HG03159 (cell line): Measurements from ENCODE around the gene RFT1.
"Not testable (repeated sequence)": the region's sequence is repeated elsewhere in the genome, so short reads cannot be mapped to it uniquely, and the experiment has no call there.

ENCODE experiments used
- ATAC-seq: cut with Tn5 transposase; IDR thresholded peaks from one replicate; pipeline ENCODE4 v1.9.1; 2021; ENCODE audit warnings: mild to moderate bottlenecking, moderate library complexity; ENCODE audit not compliant: unreplicated experiment

Gene RFT1

GRCh38 chr3:53072653-53073552, 57.3 kb downstream of the RFT1 start:
- peak; percentile 86 for ATAC-seq

- no peak for ATAC-seq
Observed at GRCh38 chr3:53071882-53072431, 58.3 kb downstream of the RFT1 start.

- no peak for ATAC-seq
Observed at GRCh38 chr3:53069422-53070068, 60.7 kb downstream of the RFT1 start.

DNA sequence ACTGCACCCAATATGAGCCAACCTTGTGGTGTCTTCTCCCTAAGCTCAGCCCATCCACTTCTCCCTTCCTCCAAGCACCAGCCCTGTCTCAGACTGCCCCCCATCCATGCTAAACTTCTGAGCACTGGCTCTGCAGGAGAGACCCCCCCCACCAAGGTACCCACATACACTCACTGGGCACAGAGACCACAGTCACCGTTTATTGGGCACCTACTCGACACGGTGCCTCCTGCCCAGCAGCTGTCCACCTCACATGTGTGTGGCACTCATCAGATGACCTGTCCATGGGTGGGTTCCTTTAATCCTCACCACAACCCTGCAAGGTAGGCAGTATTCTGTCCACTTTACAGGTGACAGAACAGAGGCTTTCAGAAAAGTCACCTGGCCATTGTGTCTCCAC, 62.1 kb downstream of the RFT1 start:
- ATAC-seq = no peak

- ATAC-seq = no peak
Observed at GRCh38 chr3:53067567-53067966, 62.7 kb downstream of the RFT1 start.

- ATAC-seq = no peak
Observed at GRCh38 chr3:53065841-53066480, 64.3 kb downstream of the RFT1 start.

GRCh38 chr3:53062905-53063304, 67.3 kb downstream of the RFT1 start:
- no peak for ATAC-seq

- no peak for ATAC-seq
Observed at GRCh38 chr3:53056442-53056841, 73.8 kb downstream of the RFT1 start.

- not testable (repeated sequence) for ATAC-seq
Observed at GRCh38 chr3:53054233-53054632, 76.0 kb downstream of the RFT1 start.

DNA sequence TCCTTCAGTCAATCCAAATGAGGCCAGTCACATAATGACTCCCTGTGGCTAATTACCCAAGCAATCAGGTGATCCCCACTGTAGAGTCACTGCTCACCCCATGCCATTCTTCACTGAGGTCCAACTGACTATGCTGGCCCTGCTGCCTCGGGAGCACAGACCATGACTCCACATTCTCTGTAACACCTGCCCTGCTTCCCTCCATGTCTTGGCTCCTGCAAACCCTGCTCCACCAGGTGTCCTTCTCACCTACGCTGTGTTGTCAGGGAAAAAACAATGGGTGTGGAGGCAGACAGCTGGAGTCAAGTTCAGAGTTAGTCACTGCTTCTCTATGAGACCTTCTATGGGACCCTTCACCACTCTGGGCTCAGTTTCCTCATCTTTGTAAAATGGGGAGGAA, 78.3 kb downstream of the RFT1 start:
- ATAC-seq = no peak

DNA sequence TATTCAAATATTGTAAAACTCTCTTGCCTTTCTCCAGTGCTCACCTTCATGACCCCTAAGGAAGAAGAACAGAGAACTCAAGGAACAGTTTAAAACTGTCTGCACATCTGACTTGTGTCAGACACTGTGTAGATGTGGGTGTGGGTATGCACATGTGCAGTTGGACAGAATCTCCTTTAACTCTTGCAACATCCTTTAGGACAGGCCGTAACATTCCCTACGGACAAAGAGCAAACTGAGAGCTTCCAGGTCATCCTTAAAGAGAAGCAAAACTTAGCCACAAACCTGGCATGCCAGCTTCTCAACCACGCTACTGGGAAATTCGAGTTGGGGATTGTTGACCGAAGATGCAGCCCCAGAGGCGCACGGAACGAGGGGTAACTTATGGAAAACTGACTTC, 80.2 kb downstream of the RFT1 start:
- ATAC-seq = no peak

- peak; percentile 31 for ATAC-seq
Observed at GRCh38 chr3:53046171-53047170, 83.8 kb downstream of the RFT1 start.

GRCh38 chr3:53045518-53046170, 84.6 kb downstream of the RFT1 start, which contains the start of gene SFMBT1:
Gene SFMBT1, minus strand, starts transcription at chr3:53046073. Its CDS starts 76,945 bp downstream, at chr3:52969128.
- ATAC-seq = peak; percentile 48

DNA sequence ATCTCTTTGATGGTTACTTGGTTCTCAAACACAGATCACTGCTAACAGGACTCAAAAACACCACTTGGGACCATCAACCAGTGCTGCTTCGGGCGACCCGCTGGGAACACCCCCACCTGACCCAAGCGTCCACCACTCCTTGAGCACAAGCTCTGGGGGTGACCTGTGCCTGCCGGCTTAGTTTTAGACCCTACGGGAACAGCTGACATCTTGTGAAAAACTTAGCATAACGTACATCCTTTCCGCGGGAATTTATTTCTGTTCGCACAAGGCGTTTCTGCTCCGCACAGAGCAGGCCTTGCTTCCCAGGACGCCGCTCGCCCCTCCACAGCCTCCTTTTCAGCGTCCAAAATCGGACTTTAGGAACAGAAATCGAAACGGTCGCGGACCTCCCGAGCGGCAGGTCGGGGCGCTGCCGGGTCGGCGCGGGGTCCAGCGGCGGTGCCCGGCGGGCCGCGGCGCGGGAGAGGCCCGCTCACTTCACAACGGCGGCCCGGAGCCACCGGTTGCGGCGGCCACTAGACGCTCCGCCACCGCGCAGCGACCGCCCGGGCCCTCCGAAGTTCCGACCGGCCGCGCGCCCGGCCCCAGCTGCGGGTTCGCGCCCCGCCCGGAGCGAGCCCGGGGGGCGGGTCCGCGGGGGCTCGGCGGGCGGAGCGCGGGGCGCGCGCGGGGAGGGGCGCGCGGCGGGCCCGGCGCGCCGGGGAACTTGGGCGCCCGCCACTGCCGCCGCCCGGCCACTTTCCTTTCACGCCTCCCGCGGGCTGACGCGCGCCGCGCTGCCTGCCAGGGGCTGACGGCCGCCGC, 85.3 kb downstream of the RFT1 start:
- ATAC-seq = peak; percentile 50

DNA sequence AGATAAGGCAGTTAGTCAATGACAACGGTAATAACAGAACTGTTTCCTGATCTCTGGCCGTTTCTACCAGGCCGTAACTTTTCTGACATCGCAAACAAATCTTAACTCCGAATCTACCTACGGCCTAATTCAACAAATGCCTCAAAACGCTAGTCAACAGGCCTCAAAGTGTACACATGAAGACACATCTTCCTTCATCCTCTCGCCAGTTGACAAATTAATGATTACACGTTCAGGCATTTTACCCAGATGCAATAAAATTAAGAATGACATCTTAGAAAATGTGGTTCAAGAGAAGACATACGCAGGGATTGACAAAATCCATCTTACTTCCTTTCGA, 85.9 kb downstream of the RFT1 start:
- no peak for ATAC-seq

DNA sequence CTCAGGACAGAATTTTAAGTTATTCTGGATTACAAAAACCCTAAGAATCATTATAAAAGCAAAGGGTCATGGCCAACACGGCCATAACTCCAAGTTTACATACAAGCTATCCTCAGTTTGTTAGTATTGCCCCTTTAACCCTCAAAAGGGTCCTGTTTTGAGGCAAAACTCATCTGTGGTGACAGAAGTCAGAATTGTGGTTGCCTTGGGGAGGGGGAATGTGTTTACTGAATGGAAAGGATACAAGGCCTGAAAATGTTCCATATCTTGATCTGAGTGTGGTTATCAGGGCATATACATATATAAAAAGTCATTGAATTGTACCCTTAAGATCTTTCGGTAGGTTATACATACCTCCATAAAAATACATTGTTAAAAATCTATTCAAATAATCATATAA, 86.5 kb downstream of the RFT1 start:
- no peak for ATAC-seq

DNA sequence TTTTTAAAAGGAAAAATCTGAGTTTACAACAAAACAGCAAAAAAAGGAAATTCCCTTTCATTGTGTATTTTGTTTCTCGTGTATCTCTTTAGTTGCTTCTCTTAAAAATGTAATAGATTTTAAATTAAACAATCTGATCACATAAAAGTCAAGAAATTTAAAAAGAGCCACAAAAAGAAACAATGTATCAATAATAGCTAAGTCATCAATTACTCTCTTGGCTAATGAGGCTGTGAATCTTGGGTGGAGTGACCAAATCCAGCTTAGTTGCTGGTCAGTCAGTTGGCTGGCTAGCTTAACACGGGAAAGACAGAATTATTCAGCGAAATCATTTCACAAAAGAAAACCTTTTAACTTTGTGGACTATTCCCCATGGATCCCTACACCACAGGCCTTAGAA, 87.6 kb downstream of the RFT1 start:
- ATAC-seq = no peak

GRCh38 chr3:53040351-53040820, 89.8 kb downstream of the RFT1 start:
- no peak for ATAC-seq

- no peak for ATAC-seq
Observed at GRCh38 chr3:53039376-53039752, 90.9 kb downstream of the RFT1 start.
